ENCODE data around the gene ELF5. TPM values are rescaled to one million over a fixed set of nuclear protein-coding genes. Genes with fewer than 3 reads are reported as not detected.

ELF5 gene
- total and polyA plus RNA-seq, 2 donors (not counting 1 experiment from before 2014, with no cell fraction given) = not detected

DNA sequence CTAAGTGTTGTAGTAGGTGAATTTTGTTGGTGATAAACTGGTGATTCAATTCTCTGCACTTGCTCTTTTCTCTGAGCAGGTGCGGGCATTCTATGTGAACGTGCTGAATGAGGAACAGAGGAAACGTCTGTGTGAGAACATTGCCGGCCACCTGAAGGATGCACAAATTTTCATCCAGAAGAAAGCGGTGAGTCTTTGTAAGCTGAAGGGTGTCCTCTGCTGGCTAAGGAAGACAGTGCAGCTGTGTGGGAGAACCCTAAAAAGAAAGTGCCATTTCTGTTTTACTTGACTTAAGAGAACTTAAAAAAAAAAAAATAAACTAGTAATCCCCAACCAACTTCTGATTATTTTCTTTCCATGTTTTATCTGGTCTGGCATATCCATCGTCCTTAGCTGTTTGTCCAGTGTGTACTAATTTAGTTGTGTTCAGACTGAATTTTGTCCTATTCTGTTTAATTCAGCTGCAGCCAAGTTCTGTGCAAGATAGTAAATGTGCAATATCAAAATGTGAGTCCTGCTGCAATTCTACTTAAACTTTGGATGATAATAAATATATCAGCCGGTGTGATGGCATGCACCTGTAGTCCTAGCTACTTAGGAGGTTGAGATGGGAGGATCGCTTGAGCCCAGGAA is 45.3 kb downstream of the ELF5 start:
- Histone ChIP-seq H3K36me3 (replicated peaks in 1 of 2; ENCODE audit: control extremely low read depth in 1 of 2, control insufficient read depth in 1 of 2, extremely low read depth in 1 of 2, insufficient read depth in 2 of 2, low read length in 1 of 2) (peaks cover 13 to 84% of the 10 kb centered on the region in 2 experiments), H3K27me3 (replicated peaks in 1 of 4; ENCODE audit: control extremely low read depth in 1 of 4, control insufficient read depth in 3 of 4, insufficient read depth in 4 of 4, low read length in 3 of 4) (no peaks in the 10 kb centered on the region), H3K9ac (ENCODE audit: low read length) (no peak overlapping the region), H4K20me1 (ENCODE audit: control insufficient read depth, insufficient read depth, low read length, poor library complexity, severe bottlenecking) (no peaks in the 10 kb centered on the region), H3K4me1 (ENCODE audit: control insufficient read depth in 2 of 2, insufficient read depth in 2 of 2, low read length in 2 of 2) (no peaks in the 10 kb centered on the region), H3K4me2 (replicated peaks; ENCODE audit: low read depth, low read length, poor library complexity, severe bottlenecking) (no peak overlapping the region), H3K27ac (ENCODE audit: low read length in 2 of 2) (no peak overlapping the region), H3K79me2 (ENCODE audit: control insufficient read depth, insufficient read depth, low read length) (no peaks in the 10 kb centered on the region), H3K4me3 (ENCODE audit: control extremely low read depth in 1 of 5, extremely low read depth in 1 of 5, insufficient read depth in 1 of 5, low read depth in 2 of 5, low read length in 4 of 5) (no peak overlapping the region), H3K9me3 (ENCODE audit: control extremely low read depth in 1 of 3, control insufficient read depth in 2 of 3, insufficient read depth in 1 of 3, low read length in 2 of 3) (peaks cover 1 to 11% (median 9%) of the 10 kb centered on the region in 3 donors), H2AFZ (ENCODE audit: insufficient read depth, low read depth, low read length, poor library complexity, severe bottlenecking) (no peak overlapping the region)
- Mint-ChIP-seq H3K4me1 (peaks cover 4% of the 10 kb centered on the region), H3K4me3 (no peak overlapping the region), H3K9me3 (ENCODE audit: insufficient read depth) (peaks cover 14% of the 10 kb centered on the region), H3K27me3 (no peaks in the 10 kb centered on the region), H3K27ac (no peak overlapping the region)
- peak; percentile 65 for ATAC-seq (ENCODE audit: low read depth)
- ChIA-PET CTCF (interaction anchor here (0.6 to 2.4 kb wide), 11 partner anchors 16 to 707 kb away, joined by 3 to 22 read pairs (median 3); partner anchors contain the start of gene CAT), POLR2A (no interaction called here)
- WGBS (ENCODE audit: insufficient coverage) = 81% methylated on average over 4 of the region's 8 CpGs
- TF ChIP-seq EZH2 (IDR thresholded peaks at IDR 0.05; ENCODE audit: borderline replicate concordance, insufficient read depth, low read depth, low read length, poor library complexity, severe bottlenecking) = no peak
- TF ChIP-seq CTCF (IDR thresholded peaks at IDR 0.05) = peak; percentile 67
- intact Hi-C loops (cut with micrococcal nuclease) = loop anchor here (1.0 kb wide), 1 partner anchor 294 kb away; no protein-coding TSS in a partner anchor
- DNase-seq = peak; percentile 37

DNA sequence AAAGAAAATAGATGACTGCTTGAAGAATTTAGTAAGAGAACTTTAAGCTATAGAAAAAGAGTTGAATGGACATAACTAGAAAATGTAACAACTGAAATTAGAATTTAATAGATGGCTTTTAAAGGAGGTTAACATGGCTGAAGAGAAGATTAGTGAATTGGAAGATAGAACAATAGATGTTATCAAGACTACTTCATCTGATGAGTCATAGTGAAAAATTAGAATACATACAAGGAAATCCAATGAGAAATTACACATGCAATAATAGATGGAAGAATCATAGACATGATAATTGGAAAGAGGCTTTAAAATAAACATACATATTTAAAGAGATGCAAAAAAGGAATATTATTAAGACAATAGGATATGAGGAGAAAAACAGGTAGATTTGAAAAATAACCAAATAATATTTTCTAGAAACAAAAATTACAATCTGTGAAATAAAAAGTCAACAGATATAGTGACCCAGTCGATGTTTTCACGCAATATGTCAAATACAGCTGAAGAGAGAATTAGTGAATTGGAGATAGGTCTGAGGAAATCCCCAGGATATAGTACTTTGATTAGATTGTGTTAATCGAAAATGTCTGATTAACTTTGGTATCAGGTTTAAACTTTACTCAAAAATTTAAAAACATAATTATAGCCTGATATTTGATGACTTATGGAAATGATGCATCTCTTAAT is 46.6 kb downstream of the ELF5 start:
- ChIA-PET CTCF (interaction anchor here (0.9 to 2.4 kb wide), 4 partner anchors 101 to 659 kb away, joined by 3 to 22 read pairs (median 10); no protein-coding TSS in a partner anchor), POLR2A (interaction anchor here (0.6 kb wide), 1 partner anchor 229 kb away, joined by 3 read pairs; no protein-coding TSS in a partner anchor)
- Histone ChIP-seq H3K79me2 (ENCODE audit: control insufficient read depth, insufficient read depth, low read length) (no peaks in the 10 kb centered on the region), H3K9me3 (ENCODE audit: control extremely low read depth in 1 of 3, control insufficient read depth in 2 of 3, insufficient read depth in 1 of 3, low read length in 2 of 3) (peaks cover 1 to 11% (median 9%) of the 10 kb centered on the region in 3 donors), H3K4me1 (ENCODE audit: control insufficient read depth in 2 of 2, insufficient read depth in 2 of 2, low read length in 2 of 2) (no peaks in the 10 kb centered on the region), H3K4me2 (replicated peaks; ENCODE audit: low read depth, low read length, poor library complexity, severe bottlenecking) (no peak overlapping the region), H4K20me1 (ENCODE audit: control insufficient read depth, insufficient read depth, low read length, poor library complexity, severe bottlenecking) (no peaks in the 10 kb centered on the region), H3K27me3 (replicated peaks in 1 of 4; ENCODE audit: control extremely low read depth in 1 of 4, control insufficient read depth in 3 of 4, insufficient read depth in 4 of 4, low read length in 3 of 4) (no peaks in the 10 kb centered on the region), H3K27ac (ENCODE audit: low read length in 2 of 2) (no peak overlapping the region), H2AFZ (ENCODE audit: insufficient read depth, low read depth, low read length, poor library complexity, severe bottlenecking) (no peak overlapping the region), H3K36me3 (replicated peaks in 1 of 2; ENCODE audit: control extremely low read depth in 1 of 2, control insufficient read depth in 1 of 2, extremely low read depth in 1 of 2, insufficient read depth in 2 of 2, low read length in 1 of 2) (peaks cover 17 to 94% of the 10 kb centered on the region in 2 experiments), H3K4me3 (ENCODE audit: control extremely low read depth in 1 of 5, extremely low read depth in 1 of 5, insufficient read depth in 1 of 5, low read depth in 2 of 5, low read length in 4 of 5) (no peak overlapping the region), H3K9ac (ENCODE audit: low read length) (no peak overlapping the region)
- no peak overlapping the region for H3K4me3 Mint-ChIP-seq
- WGBS (ENCODE audit: insufficient coverage) = no CpG with 5 or more reads among the region's 3 CpGs
- TF ChIP-seq EZH2 (IDR thresholded peaks at IDR 0.05; ENCODE audit: borderline replicate concordance, insufficient read depth, low read depth, low read length, poor library complexity, severe bottlenecking) = no peak
- no peak for TF ChIP-seq CTCF (IDR thresholded peaks at IDR 0.05)
- H3K4me1 Mint-ChIP-seq = peaks cover 4% of the 10 kb centered on the region
- no peaks in the 10 kb centered on the region for H3K27me3 Mint-ChIP-seq
- DNase-seq = no peak
- no peak for ATAC-seq (ENCODE audit: low read depth)
- H3K9me3 Mint-ChIP-seq (ENCODE audit: insufficient read depth) = peaks cover 14% of the 10 kb centered on the region
- intact Hi-C loops (cut with micrococcal nuclease) = no loop called here
- H3K27ac Mint-ChIP-seq = no peak overlapping the region
